HG03342 (cell line): ENCODE data around the gene MCL1.

Source experiments
- ATAC-seq: cut with Tn5 transposase; IDR thresholded peaks from one replicate; pipeline ENCODE4 v1.9.1; 2021; ENCODE audit warnings: mild to moderate bottlenecking, moderate library complexity; ENCODE audit not compliant: unreplicated experiment

The MCL1 gene

GRCh38 chr1:150544204-150544603, 35.2 kb downstream of the MCL1 start:
- no peak for ATAC-seq

- no peak for ATAC-seq
Observed at GRCh38 chr1:150543500-150544143, 35.8 kb downstream of the MCL1 start.

- ATAC-seq: no peak
Observed at GRCh38 chr1:150537732-150538684, 41.4 kb downstream of the MCL1 start.

- no peak for ATAC-seq
Observed at GRCh38 chr1:150536836-150537731, 42.3 kb downstream of the MCL1 start.

- ATAC-seq: no peak
Observed at GRCh38 chr1:150535511-150536287, 43.7 kb downstream of the MCL1 start.

GRCh38 chr1:150534002-150534401, 45.4 kb downstream of the MCL1 start:
- ATAC-seq: no peak

GRCh38 chr1:150532860-150533259, 46.5 kb downstream of the MCL1 start:
- ATAC-seq: no peak

GRCh38 chr1:150530491-150531159, 48.8 kb downstream of the MCL1 start:
- ATAC-seq: no peak

- ATAC-seq: no peak
Observed at GRCh38 chr1:150529017-150529416, 50.4 kb downstream of the MCL1 start.

- ATAC-seq: no peak
Observed at GRCh38 chr1:150528196-150528595, 51.2 kb downstream of the MCL1 start.

GRCh38 chr1:150525348-150525747, 54.1 kb downstream of the MCL1 start:
- no peak for ATAC-seq
